ENCODE measurements around the gene RAD18. TPM values are rescaled to one million over a fixed set of nuclear protein-coding genes. Genes with fewer than 3 reads are reported as not detected.

RAD18 gene
- total and polyA plus RNA-seq, 2 experiments from 2014 or later = 6.0 to 6.5 TPM

DNA sequence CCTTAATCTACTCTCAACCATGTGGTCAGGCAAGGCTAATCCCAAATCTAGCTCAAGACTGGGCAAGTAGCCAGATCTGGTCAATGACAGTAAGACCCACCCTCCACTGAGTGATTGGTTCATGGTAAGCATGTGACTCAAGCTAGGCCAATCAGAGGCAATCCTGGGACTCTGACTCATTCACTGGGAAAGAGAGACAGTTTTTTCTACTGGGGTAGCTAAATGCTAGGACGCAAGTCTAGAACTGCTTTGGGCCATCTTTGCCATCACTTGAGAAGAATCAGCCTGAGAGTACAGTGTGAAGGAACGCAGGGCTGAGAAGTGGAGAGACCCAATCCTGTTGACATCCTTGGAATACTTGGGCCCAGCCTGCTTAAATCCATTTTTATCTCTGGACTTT, 9.4 kb upstream of the RAD18 start:
- 90% methylated on average over 2 of the region's 2 CpGs for WGBS (ENCODE audit: low lambda C conversion rate, missing lambda C conversion rate)
- Histone ChIP-seq H3K4me2 (no peak overlapping the region), H3K9me3 (ENCODE audit: low read depth) (no peaks in the 10 kb centered on the region), H3K27ac (no peak overlapping the region), H3K4me1 (ENCODE audit: insufficient read depth) (no peaks in the 10 kb centered on the region), H3K4me3 (no peak overlapping the region), H3K36me3 (replicated peaks; ENCODE audit: insufficient read depth, low read depth) (no peaks in the 10 kb centered on the region), H3K27me3 (no peaks in the 10 kb centered on the region), H3K79me2 (no peaks in the 10 kb centered on the region), H2AFZ (no peak overlapping the region), H4K20me1 (ENCODE audit: insufficient read depth, poor library complexity, severe bottlenecking) (no peaks in the 10 kb centered on the region), H3K9me2 (replicated peaks; ENCODE audit: insufficient read depth) (no peaks in the 10 kb centered on the region)
- TF ChIP-seq EZH2phosphoT487 (IDR thresholded peaks at IDR 0.05; ENCODE audit: low read depth, severe bottlenecking, unreplicated experiment) (no peak), EZH2 (IDR thresholded peaks at IDR 0.05; ENCODE audit: borderline replicate concordance) (no peak)
- TF ChIP-seq, protein P1, sequence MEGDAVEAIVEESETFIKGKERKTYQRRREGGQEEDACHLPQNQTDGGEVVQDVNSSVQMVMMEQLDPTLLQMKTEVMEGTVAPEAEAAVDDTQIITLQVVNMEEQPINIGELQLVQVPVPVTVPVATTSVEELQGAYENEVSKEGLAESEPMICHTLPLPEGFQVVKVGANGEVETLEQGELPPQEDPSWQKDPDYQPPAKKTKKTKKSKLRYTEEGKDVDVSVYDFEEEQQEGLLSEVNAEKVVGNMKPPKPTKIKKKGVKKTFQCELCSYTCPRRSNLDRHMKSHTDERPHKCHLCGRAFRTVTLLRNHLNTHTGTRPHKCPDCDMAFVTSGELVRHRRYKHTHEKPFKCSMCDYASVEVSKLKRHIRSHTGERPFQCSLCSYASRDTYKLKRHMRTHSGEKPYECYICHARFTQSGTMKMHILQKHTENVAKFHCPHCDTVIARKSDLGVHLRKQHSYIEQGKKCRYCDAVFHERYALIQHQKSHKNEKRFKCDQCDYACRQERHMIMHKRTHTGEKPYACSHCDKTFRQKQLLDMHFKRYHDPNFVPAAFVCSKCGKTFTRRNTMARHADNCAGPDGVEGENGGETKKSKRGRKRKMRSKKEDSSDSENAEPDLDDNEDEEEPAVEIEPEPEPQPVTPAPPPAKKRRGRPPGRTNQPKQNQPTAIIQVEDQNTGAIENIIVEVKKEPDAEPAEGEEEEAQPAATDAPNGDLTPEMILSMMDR (IDR thresholded peaks at IDR 0.05; ENCODE audit: poor library complexity) = no peak
- DNase-seq (ENCODE audit: low spot score) = peak; percentile 41

DNA sequence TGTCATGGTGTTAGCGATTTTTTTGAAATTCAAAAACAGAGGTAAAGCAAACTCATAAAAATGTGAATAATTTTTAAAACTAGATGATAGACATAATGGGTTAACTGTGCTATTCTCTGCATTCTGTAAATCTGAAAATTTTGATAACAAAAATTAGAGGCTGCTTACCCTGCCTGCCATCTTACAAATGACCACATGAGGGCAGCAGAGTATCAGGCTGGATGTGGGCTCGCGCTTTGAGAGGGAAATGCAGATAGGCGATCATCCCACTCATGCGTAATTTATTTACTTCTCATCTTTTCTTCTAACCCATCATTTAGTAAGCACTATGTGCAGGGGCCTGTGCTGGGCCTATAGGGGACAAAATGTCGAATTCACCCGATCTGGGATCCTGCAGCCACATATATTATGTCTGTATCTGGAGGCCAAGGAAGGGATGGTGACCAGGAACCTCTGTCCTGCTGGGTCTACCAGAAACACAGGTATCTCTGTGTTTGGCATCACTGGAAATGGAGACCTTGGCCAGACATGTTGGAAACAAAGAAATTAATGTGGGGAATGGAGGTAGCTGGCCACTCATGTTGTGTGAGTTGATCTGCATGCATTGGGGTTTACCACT, 7.8 kb upstream of the RAD18 start:
- H3K4me3 ChIP-seq = no peak overlapping the region
- H3K27ac ChIP-seq = no peak overlapping the region
- peak; percentile 74 for DNase-seq (ENCODE audit: low spot score)
- no peaks in the 10 kb centered on the region for H3K27me3 ChIP-seq
- no peaks in the 10 kb centered on the region for H3K36me3 ChIP-seq (replicated peaks; ENCODE audit: insufficient read depth, low read depth)
- H2AFZ ChIP-seq = no peak overlapping the region
- WGBS (ENCODE audit: low lambda C conversion rate, missing lambda C conversion rate) = 2% methylated on average over 7 of the region's 7 CpGs
- H3K9me3 ChIP-seq (ENCODE audit: low read depth) = no peaks in the 10 kb centered on the region
- H3K79me2 ChIP-seq = no peaks in the 10 kb centered on the region
- H3K9me2 ChIP-seq (replicated peaks; ENCODE audit: insufficient read depth) = no peaks in the 10 kb centered on the region
- TF ChIP-seq, protein P1 (IDR thresholded peaks at IDR 0.05; ENCODE audit: poor library complexity) = peak; percentile 94
- TF ChIP-seq EZH2phosphoT487 (IDR thresholded peaks at IDR 0.05; ENCODE audit: low read depth, severe bottlenecking, unreplicated experiment) (no peak), EZH2 (IDR thresholded peaks at IDR 0.05; ENCODE audit: borderline replicate concordance) (no peak)
- no peaks in the 10 kb centered on the region for H3K4me1 ChIP-seq (ENCODE audit: insufficient read depth)
- no peak overlapping the region for H3K4me2 ChIP-seq
- H4K20me1 ChIP-seq (ENCODE audit: insufficient read depth, poor library complexity, severe bottlenecking) = no peaks in the 10 kb centered on the region

DNA sequence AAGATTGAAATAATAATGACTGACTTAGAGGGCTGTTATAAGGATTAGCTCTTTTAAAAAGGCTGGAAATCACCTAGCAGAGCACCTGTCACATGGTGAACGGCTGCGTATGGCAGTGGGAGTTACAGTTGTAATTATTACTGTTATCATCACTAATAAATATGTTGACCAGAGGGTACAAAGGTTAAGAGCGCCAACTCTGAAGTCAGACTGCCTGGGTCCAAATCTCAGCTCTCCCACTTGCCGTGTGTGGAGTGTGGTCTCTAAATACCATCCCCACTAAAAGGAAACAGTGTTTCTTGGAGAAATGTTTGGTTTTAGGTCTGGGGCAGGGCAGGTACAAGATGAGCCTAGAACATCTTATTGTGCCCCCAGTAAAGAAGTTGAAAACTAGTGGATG, 6.0 kb upstream of the RAD18 start:
- H3K9me2 ChIP-seq (replicated peaks; ENCODE audit: insufficient read depth) = no peaks in the 10 kb centered on the region
- no peaks in the 10 kb centered on the region for H4K20me1 ChIP-seq (ENCODE audit: insufficient read depth, poor library complexity, severe bottlenecking)
- peak; percentile 30 for DNase-seq (ENCODE audit: low spot score)
- WGBS (ENCODE audit: low lambda C conversion rate, missing lambda C conversion rate) = 73% methylated on average over 4 of the region's 4 CpGs
- no peaks in the 10 kb centered on the region for H3K9me3 ChIP-seq (ENCODE audit: low read depth)
- H3K4me1 ChIP-seq (ENCODE audit: insufficient read depth) = peaks cover 3% of the 10 kb centered on the region
- H3K36me3 ChIP-seq (replicated peaks; ENCODE audit: insufficient read depth, low read depth) = no peaks in the 10 kb centered on the region
- no peak for TF ChIP-seq EZH2 (IDR thresholded peaks at IDR 0.05; ENCODE audit: borderline replicate concordance)
- TF ChIP-seq, protein P1 (IDR thresholded peaks at IDR 0.05; ENCODE audit: poor library complexity) = no peak
- no peak for TF ChIP-seq EZH2phosphoT487 (IDR thresholded peaks at IDR 0.05; ENCODE audit: low read depth, severe bottlenecking, unreplicated experiment)
- H3K27ac ChIP-seq = no peak overlapping the region
- no peak overlapping the region for H3K4me3 ChIP-seq
- H2AFZ ChIP-seq = no peak overlapping the region
- H3K27me3 ChIP-seq = no peaks in the 10 kb centered on the region
- no peaks in the 10 kb centered on the region for H3K79me2 ChIP-seq
- no peak overlapping the region for H3K4me2 ChIP-seq

Measured in hepatocyte (in vitro differentiated cells).